NB4 (cell line): ENCODE data around the gene TAS2R50.
"Not testable (repeated sequence)": the region's sequence is repeated elsewhere in the genome, so short reads cannot be mapped to it uniquely, and the experiment has no call there.

ENCODE experiments used
- DNase-seq: peaks from one replicate; pipeline ENCODE4 v3.0.0; 2010; ENCODE audit warnings: low read depth
- H3K4me3 ChIP-seq: one replicate; pipeline ENCODE4 v1.5.1; 2011; ENCODE audit warnings: mild to moderate bottlenecking, low read depth, low read length, moderate library complexity
- CTCF ChIP-seq: IDR thresholded peaks from one replicate; pipeline ENCODE4 v1.5.1; 2012; ENCODE audit warnings: low read depth, low read length
- MAX ChIP-seq: IDR thresholded peaks from 2 replicates; pipeline ENCODE4 v1.6.1; 2011; ENCODE audit warnings: low read depth, low read length
- MYC ChIP-seq: IDR thresholded peaks from 2 replicates; pipeline ENCODE4 v1.6.1; 2011; ENCODE audit warnings: low read depth, low read length
- POLR2A ChIP-seq: IDR thresholded peaks from 2 replicates; pipeline ENCODE4 v1.6.1; 2011; ENCODE audit warnings: mild to moderate bottlenecking; ENCODE audit not compliant: insufficient read length; ENCODE audit errors: extremely low read depth

Gene TAS2R50

GRCh38 chr12:10986812-10987211 is at the start of gene TAS2R50:
TAS2R50 (minus strand) TSS chr12:10986912; CDS start chr12:10986860, 52 bp downstream.
- DNase-seq, result no peak
- TF ChIP-seq CTCF, result no peak
- TF ChIP-seq MAX, result no peak
- TF ChIP-seq POLR2A, result no peak
- no peak for TF ChIP-seq MYC
- H3K4me3 ChIP-seq, result no peak within 1 kb of the TSS

GRCh38 chr12:11033959-11034358 is 47.2 kb upstream of the TAS2R50 start:
- not testable (repeated sequence) for DNase-seq, H3K4me3 ChIP-seq

GRCh38 chr12:11031307-11031706 is 44.6 kb upstream of the TAS2R50 start, which contains the start of gene TAS2R31:
TAS2R31 (minus strand) TSS chr12:11031407; CDS start chr12:11031335, 72 bp downstream.
- TF ChIP-seq MYC (no peak), POLR2A (no peak), CTCF (no peak), MAX (no peak)
- H3K4me3 ChIP-seq, result no peak within 1 kb of the TSS
- DNase-seq, result no peak

- H3K4me3 ChIP-seq, result no peak overlapping the region
- TF ChIP-seq CTCF (no peak), MYC (no peak), POLR2A (no peak), MAX (no peak)
- no peak for DNase-seq
Measured at GRCh38 chr12:11026118-11026517, 39.4 kb upstream of the TAS2R50 start.

GRCh38 chr12:11023387-11023786 is 36.7 kb upstream of the TAS2R50 start:
- TF ChIP-seq MYC, result no peak
- TF ChIP-seq MAX, result no peak
- TF ChIP-seq POLR2A, result no peak
- TF ChIP-seq CTCF, result no peak
- DNase-seq, result no peak
- H3K4me3 ChIP-seq, result no peak overlapping the region

- no peak within 1 kb of the TSS for H3K4me3 ChIP-seq
- TF ChIP-seq MYC, result no peak
- TF ChIP-seq MAX, result no peak
- no peak for TF ChIP-seq CTCF
- TF ChIP-seq POLR2A, result no peak
Measured at GRCh38 chr12:11022520-11022919, 35.8 kb upstream of the TAS2R50 start, which contains the start of gene TAS2R19. TAS2R19 (minus strand) TSS chr12:11022620; CDS start chr12:11022571, 49 bp downstream.

More at GRCh38 chr12:11022520-11022919, 35.8 kb upstream of the TAS2R50 start, which contains the start of gene TAS2R19:
- no peak for DNase-seq
